Activated CD4-positive, alpha-beta T cell treated with anti-CD3 and anti-CD28 coated beads, Interleukin-2, amount 10 ng/mL, durations not matched to agents 24 days and 14 days (primary cell): ENCODE results near the gene RNF25. TPM values are rescaled to one million over a fixed set of nuclear protein-coding genes. Genes with fewer than 3 reads are reported as not detected.

Experiments used
- DNase-seq: peaks from one replicate; pipeline ENCODE4 v3.0.0; 2022
- H3K27ac Mint-ChIP-seq: one replicate; pipeline ENCODE4 v1.8.0; 2022; ENCODE audit warnings: mild to moderate bottlenecking, mixed read lengths
- H3K27me3 Mint-ChIP-seq: one replicate; pipeline ENCODE4 v1.8.0; 2022; ENCODE audit warnings: mixed read lengths
- H3K36me3 Mint-ChIP-seq: one replicate; pipeline ENCODE4 v1.8.0; 2022; ENCODE audit warnings: low read depth, mild to moderate bottlenecking, mixed read lengths
- H3K4me1 Mint-ChIP-seq: one replicate; pipeline ENCODE4 v1.8.0; 2021; ENCODE audit warnings: mixed read lengths
- H3K4me3 Mint-ChIP-seq: one replicate; pipeline ENCODE4 v1.8.0; 2022; ENCODE audit warnings: mild to moderate bottlenecking, moderate library complexity, mixed read lengths
- H3K9me3 Mint-ChIP-seq: one replicate; pipeline ENCODE4 v1.8.0; 2021; ENCODE audit warnings: mixed read lengths
- intact Hi-C: fragments of 100-400 bp; cut with micrococcal nuclease; formaldehyde crosslinking; loops from one replicate; pipeline ENCODE4 v1.15.1; 2023
- total RNA-seq: library from RNA; stranded (reverse); gene quantifications from 2 replicates; pipeline ENCODE4 v1.2.3, GENCODE V29; 2022

RNF25 gene, protein sequence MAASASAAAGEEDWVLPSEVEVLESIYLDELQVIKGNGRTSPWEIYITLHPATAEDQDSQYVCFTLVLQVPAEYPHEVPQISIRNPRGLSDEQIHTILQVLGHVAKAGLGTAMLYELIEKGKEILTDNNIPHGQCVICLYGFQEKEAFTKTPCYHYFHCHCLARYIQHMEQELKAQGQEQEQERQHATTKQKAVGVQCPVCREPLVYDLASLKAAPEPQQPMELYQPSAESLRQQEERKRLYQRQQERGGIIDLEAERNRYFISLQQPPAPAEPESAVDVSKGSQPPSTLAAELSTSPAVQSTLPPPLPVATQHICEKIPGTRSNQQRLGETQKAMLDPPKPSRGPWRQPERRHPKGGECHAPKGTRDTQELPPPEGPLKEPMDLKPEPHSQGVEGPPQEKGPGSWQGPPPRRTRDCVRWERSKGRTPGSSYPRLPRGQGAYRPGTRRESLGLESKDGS
- total RNA-seq = 23.6 and 28.8 TPM in 2 replicates

GRCh38 chr2:218671654-218672566 lies at the start of gene RNF25, which contains the start of gene STK36:
Gene RNF25 (minus strand): TSS chr2:218672002. CDS start chr2:218671970, 32 bp downstream.
Gene STK36 (plus strand): TSS chr2:218672086. CDS start chr2:218672830, 744 bp downstream.
- Mint-ChIP-seq H3K27me3 (no peaks in the 10 kb centered on the region), H3K27ac (peak within 1 kb of the TSS; percentile 94), H3K4me1 (peaks cover 22% of the 10 kb centered on the region), H3K4me3 (peak within 1 kb of the TSS; percentile 97), H3K36me3 (peaks cover 12% of the 10 kb centered on the region), H3K9me3 (no peaks in the 10 kb centered on the region)
- DNase-seq = peak; percentile 95
- intact Hi-C loops = loop anchor here (1.0 to 5.0 kb wide), 6 partner anchors 13 to 275 kb away; partner anchors contain the start of genes BCS1L, CNOT9, CTDSP1 and TTLL4

- peaks cover 21% of the 10 kb centered on the region for H3K36me3 Mint-ChIP-seq
These were observed 49.7 kb upstream of the RNF25 start for GRCh38 chr2:218721488-218721887.

DNA sequence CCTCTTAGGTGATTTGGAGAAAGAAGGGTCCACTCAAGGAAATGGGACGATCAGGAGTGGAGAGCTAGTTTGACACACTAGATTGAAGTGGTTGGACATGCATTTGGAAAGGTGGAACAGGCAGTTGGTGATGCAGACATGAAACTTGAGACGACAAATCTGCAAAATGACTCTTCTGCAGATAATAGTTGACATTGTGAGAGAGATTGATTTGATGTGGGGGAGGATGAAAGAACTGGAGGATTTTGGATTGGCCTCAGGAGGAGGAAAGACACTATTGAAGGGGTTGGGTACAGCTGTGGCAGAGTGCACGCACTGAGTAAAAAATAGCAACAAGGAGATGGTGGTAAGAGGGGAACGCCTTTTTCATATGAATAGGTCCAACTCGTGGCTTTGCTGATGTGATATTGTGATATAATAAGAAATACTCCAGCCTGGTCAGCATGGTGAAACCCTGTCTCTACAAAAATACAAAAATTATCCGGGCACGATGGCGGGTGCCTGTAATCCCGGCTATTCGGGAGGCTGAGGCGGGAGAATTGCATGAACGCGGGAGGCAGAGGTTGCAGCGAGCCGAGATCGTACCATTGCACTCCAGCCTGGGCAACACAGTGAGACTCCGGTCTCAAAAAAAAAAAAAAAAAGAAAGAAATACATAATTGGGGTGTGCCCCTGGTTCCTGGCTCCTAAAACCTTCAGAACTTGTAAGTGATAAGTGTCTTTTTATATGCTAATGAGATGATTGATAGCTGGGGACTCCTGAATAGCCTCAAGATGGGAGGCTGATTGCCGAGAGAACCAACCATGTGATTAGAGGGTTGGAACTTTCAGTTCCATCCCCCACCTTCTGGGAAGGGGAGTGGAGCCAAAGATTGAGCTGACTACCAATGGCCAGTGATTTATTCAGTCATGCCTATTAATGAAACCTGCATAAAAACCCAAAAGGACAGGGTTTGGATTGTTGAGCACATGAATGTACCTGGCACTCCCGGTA lies 48.5 kb upstream of the RNF25 start:
- Mint-ChIP-seq H3K4me3 (no peak overlapping the region), H3K27ac (no peak overlapping the region), H3K27me3 (no peaks in the 10 kb centered on the region), H3K4me1 (peaks cover 24% of the 10 kb centered on the region), H3K36me3 (peaks cover 17% of the 10 kb centered on the region), H3K9me3 (no peaks in the 10 kb centered on the region)
- no peak for DNase-seq
- intact Hi-C loops = no loop called here

More at GRCh38 chr2:218721488-218721887, 49.7 kb upstream of the RNF25 start:
- no peak overlapping the region for H3K27ac Mint-ChIP-seq
- H3K27me3 Mint-ChIP-seq = no peaks in the 10 kb centered on the region
- intact Hi-C loops = no loop called here
- H3K9me3 Mint-ChIP-seq = no peaks in the 10 kb centered on the region
- H3K4me1 Mint-ChIP-seq = peaks cover 24% of the 10 kb centered on the region
- H3K4me3 Mint-ChIP-seq = no peak overlapping the region
- no peak for DNase-seq

- DNase-seq = no peak
- Mint-ChIP-seq H3K27ac (no peak overlapping the region), H3K4me3 (no peak overlapping the region), H3K9me3 (no peaks in the 10 kb centered on the region), H3K36me3 (peaks cover 16% of the 10 kb centered on the region), H3K4me1 (peaks cover 24% of the 10 kb centered on the region), H3K27me3 (no peaks in the 10 kb centered on the region)
- intact Hi-C loops = no loop called here
These were observed 47.7 kb upstream of the RNF25 start for GRCh38 chr2:218719457-218719856.

GRCh38 chr2:218718058-218718457 lies 46.3 kb upstream of the RNF25 start:
- H3K4me1 Mint-ChIP-seq = peaks cover 25% of the 10 kb centered on the region
- H3K27ac Mint-ChIP-seq = no peak overlapping the region
- no peaks in the 10 kb centered on the region for H3K27me3 Mint-ChIP-seq
- DNase-seq = no peak
- peaks cover 14% of the 10 kb centered on the region for H3K36me3 Mint-ChIP-seq
- no peaks in the 10 kb centered on the region for H3K9me3 Mint-ChIP-seq
- H3K4me3 Mint-ChIP-seq = no peak overlapping the region
- intact Hi-C loops = no loop called here

DNA sequence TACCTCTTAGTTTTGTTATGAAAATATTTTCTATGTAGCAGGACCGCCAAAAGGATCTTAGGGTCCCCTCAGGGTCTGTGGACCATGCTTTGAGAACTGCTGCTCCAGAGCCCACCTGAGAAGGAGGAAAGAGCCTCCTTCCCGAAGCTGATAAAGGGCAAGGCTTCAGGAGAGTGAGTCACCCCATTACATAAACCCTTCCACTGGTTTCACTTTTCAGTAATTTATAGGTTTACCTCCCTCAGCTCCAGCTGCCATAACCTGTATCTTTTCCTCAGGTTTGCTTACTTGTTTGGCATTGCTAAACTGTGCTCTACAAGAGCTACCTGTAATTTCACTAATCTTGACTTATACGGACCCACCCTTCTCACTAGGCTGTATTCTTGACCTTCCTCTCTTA lies 45.5 kb upstream of the RNF25 start:
- intact Hi-C loops = no loop called here
- H3K27me3 Mint-ChIP-seq = no peaks in the 10 kb centered on the region
- H3K4me3 Mint-ChIP-seq = no peak overlapping the region
- DNase-seq = no peak
- peaks cover 17% of the 10 kb centered on the region for H3K4me1 Mint-ChIP-seq
- no peaks in the 10 kb centered on the region for H3K9me3 Mint-ChIP-seq
- H3K36me3 Mint-ChIP-seq = peaks cover 14% of the 10 kb centered on the region
- no peak overlapping the region for H3K27ac Mint-ChIP-seq

GRCh38 chr2:218716070-218716469 lies 44.3 kb upstream of the RNF25 start:
- no peaks in the 10 kb centered on the region for H3K9me3 Mint-ChIP-seq
- intact Hi-C loops = no loop called here
- H3K36me3 Mint-ChIP-seq = peaks cover 14% of the 10 kb centered on the region
- H3K4me3 Mint-ChIP-seq = no peak overlapping the region
- no peak for DNase-seq
- H3K4me1 Mint-ChIP-seq = peaks cover 21% of the 10 kb centered on the region
- H3K27ac Mint-ChIP-seq = no peak overlapping the region
- no peaks in the 10 kb centered on the region for H3K27me3 Mint-ChIP-seq

GRCh38 chr2:218713922-218714321 lies 42.1 kb upstream of the RNF25 start:
- peaks cover 23% of the 10 kb centered on the region for H3K4me1 Mint-ChIP-seq
- H3K4me3 Mint-ChIP-seq = no peak overlapping the region
- H3K9me3 Mint-ChIP-seq = no peaks in the 10 kb centered on the region
- peaks cover 9% of the 10 kb centered on the region for H3K36me3 Mint-ChIP-seq
- intact Hi-C loops = loop anchor here (5.0 kb wide), 1 partner anchor 133 kb away; no protein-coding TSS in a partner anchor
- no peaks in the 10 kb centered on the region for H3K27me3 Mint-ChIP-seq
- DNase-seq = no peak
- H3K27ac Mint-ChIP-seq = no peak overlapping the region

DNA sequence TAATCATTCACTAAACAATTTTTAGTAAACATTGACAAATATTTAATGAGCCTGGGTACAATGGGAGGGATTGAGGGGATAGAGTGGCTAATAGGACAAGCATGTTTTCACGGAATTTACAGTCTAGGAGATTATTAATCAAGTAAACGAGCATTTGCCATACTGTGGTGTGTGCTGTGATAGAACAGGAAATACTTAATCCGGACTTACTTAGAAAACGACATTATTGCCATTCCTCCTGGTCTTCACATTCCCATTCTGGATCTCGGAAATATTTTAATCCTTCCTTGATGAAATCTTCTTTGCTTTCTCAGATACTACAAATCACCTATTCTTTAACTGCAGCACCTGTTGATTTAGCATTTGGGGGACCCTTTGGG lies 39.7 kb upstream of the RNF25 start:
- no peak for DNase-seq
- intact Hi-C loops = loop anchor here (1.0 to 5.0 kb wide), 5 partner anchors 136 to 467 kb away; partner anchors contain the start of gene RETREG2
- peaks cover 18% of the 10 kb centered on the region for H3K4me1 Mint-ChIP-seq
- peak overlapping the region; percentile 94 for H3K4me3 Mint-ChIP-seq
- peaks cover 4% of the 10 kb centered on the region for H3K36me3 Mint-ChIP-seq
- H3K27me3 Mint-ChIP-seq = peaks cover 3% of the 10 kb centered on the region
- no peaks in the 10 kb centered on the region for H3K9me3 Mint-ChIP-seq
- peak overlapping the region; percentile 85 for H3K27ac Mint-ChIP-seq

GRCh38 chr2:218710687-218711549 lies 39.1 kb upstream of the RNF25 start, which contains the start of gene TTLL4:
Gene TTLL4 (plus strand): TSS chr2:218710835. CDS start chr2:218737677, 26,842 bp downstream.
- Mint-ChIP-seq H3K4me1 (peaks cover 18% of the 10 kb centered on the region), H3K27me3 (peaks cover 3% of the 10 kb centered on the region), H3K9me3 (no peaks in the 10 kb centered on the region), H3K4me3 (peak within 1 kb of the TSS; percentile 94), H3K36me3 (peaks cover 3% of the 10 kb centered on the region), H3K27ac (peak within 1 kb of the TSS; percentile 85)
- intact Hi-C loops = loop anchor here (1.0 to 5.0 kb wide), 9 partner anchors 39 to 468 kb away; partner anchors contain the start of genes AAMP, BCS1L, CNOT9 and PNKD
- peak; percentile 100 for DNase-seq

- intact Hi-C loops = loop anchor here (1.0 to 5.0 kb wide), 7 partner anchors 38 to 468 kb away; partner anchors contain the start of genes AAMP, BCS1L, CNOT9 and PNKD
- peaks cover 18% of the 10 kb centered on the region for H3K4me1 Mint-ChIP-seq
- peaks cover 3% of the 10 kb centered on the region for H3K27me3 Mint-ChIP-seq
- H3K27ac Mint-ChIP-seq = peak overlapping the region; percentile 85
- no peaks in the 10 kb centered on the region for H3K9me3 Mint-ChIP-seq
- DNase-seq = no peak
- no peaks in the 10 kb centered on the region for H3K36me3 Mint-ChIP-seq
- H3K4me3 Mint-ChIP-seq = peak overlapping the region; percentile 94
These were observed 38.5 kb upstream of the RNF25 start for GRCh38 chr2:218710334-218710686.

- no peaks in the 10 kb centered on the region for H3K9me3 Mint-ChIP-seq
- intact Hi-C loops = loop anchor here (1.0 to 5.0 kb wide), 7 partner anchors 38 to 469 kb away; partner anchors contain the start of genes AAMP, BCS1L, CNOT9 and PNKD
- DNase-seq = no peak
- no peak overlapping the region for H3K27ac Mint-ChIP-seq
- H3K27me3 Mint-ChIP-seq = peaks cover 3% of the 10 kb centered on the region
- H3K4me1 Mint-ChIP-seq = peaks cover 18% of the 10 kb centered on the region
- H3K4me3 Mint-ChIP-seq = peak overlapping the region; percentile 28
- H3K36me3 Mint-ChIP-seq = no peaks in the 10 kb centered on the region
These were observed 38.1 kb upstream of the RNF25 start for GRCh38 chr2:218709908-218710307.
